Testis (tissue), 2 donors: ENCODE data around the gene HERC5.

Experiments used
- CTCF ChIP-seq, 3 experiments: fragments of 450-650 bp in 2 of 3; fragments of 200-600 bp in 1 of 3; sonication (generic) in 1 of 3; IDR thresholded peaks; one replicate each; pipeline ENCODE4 v1.5.1; 2016 to 2019; ENCODE audit warnings: antibody characterized with exemption in 3 of 3, mild to moderate bottlenecking in 2 of 3, moderate library complexity in 1 of 3
- POLR2A ChIP-seq: fragments of 450-650 bp; IDR thresholded peaks from one replicate; pipeline ENCODE4 v1.6.1; 2017; ENCODE audit warnings: antibody characterized with exemption, mild to moderate bottlenecking, moderate library complexity

GRCh38 chr4:88429401-88429800 is 27.5 kb upstream of the HERC5 start:
- TF ChIP-seq POLR2A = no peak
- no peak for TF ChIP-seq CTCF (IDR thresholded peaks at IDR 0.05)
